Measurements from ENCODE around the gene SEPTIN3. TPM values are rescaled to one million over a fixed set of nuclear protein-coding genes. Genes with fewer than 3 reads are reported as not detected.

SEPTIN3 gene
- total RNA-seq, 1 donor from 2014 or later = 24.4 TPM

GRCh38 chr22:41951898-41952474, 17.3 kb upstream of the SEPTIN3 start, which contains the start of gene SMIM45:
TSS of gene SMIM45 (plus strand) at chr22:41952150.
- H3K27me3 Mint-ChIP-seq = no peaks in the 10 kb centered on the region
- peaks cover 6% of the 10 kb centered on the region for H3K4me1 Mint-ChIP-seq (ENCODE audit: low read depth)
- H3K9me3 Mint-ChIP-seq (ENCODE audit: low read depth) = no peaks in the 10 kb centered on the region
- H3K27ac Mint-ChIP-seq = peak within 1 kb of the TSS; percentile 74
- H3K36me3 Mint-ChIP-seq (ENCODE audit: insufficient read depth) = no peaks in the 10 kb centered on the region
- no peak within 1 kb of the TSS for H3K4me3 Mint-ChIP-seq (ENCODE audit: low read depth)
- no peak for DNase-seq (ENCODE audit: low spot score, unreplicated experiment)
- no peak for TF ChIP-seq CTCF (IDR thresholded peaks at IDR 0.05; ENCODE audit: unreplicated experiment)

- Mint-ChIP-seq H3K4me3 (ENCODE audit: low read depth) (no peak overlapping the region), H3K4me1 (ENCODE audit: low read depth) (peaks cover 4% of the 10 kb centered on the region), H3K9me3 (ENCODE audit: low read depth) (no peaks in the 10 kb centered on the region), H3K27ac (no peak overlapping the region), H3K36me3 (ENCODE audit: insufficient read depth) (no peaks in the 10 kb centered on the region), H3K27me3 (peaks cover 3% of the 10 kb centered on the region)
- no peak for TF ChIP-seq CTCF (IDR thresholded peaks at IDR 0.05; ENCODE audit: unreplicated experiment)
- DNase-seq (ENCODE audit: low spot score, unreplicated experiment) = no peak
These were observed 16.5 kb upstream of the SEPTIN3 start for GRCh38 chr22:41952713-41953112.

- no peaks in the 10 kb centered on the region for H3K9me3 Mint-ChIP-seq (ENCODE audit: low read depth)
- H3K27me3 Mint-ChIP-seq = peaks cover 13% of the 10 kb centered on the region
- no peaks in the 10 kb centered on the region for H3K36me3 Mint-ChIP-seq (ENCODE audit: insufficient read depth)
- no peak for DNase-seq (ENCODE audit: low spot score, unreplicated experiment)
- no peak overlapping the region for H3K27ac Mint-ChIP-seq
- H3K4me3 Mint-ChIP-seq (ENCODE audit: low read depth) = no peak overlapping the region
- no peaks in the 10 kb centered on the region for H3K4me1 Mint-ChIP-seq (ENCODE audit: low read depth)
- peak; percentile 6 for TF ChIP-seq CTCF (IDR thresholded peaks at IDR 0.05; ENCODE audit: unreplicated experiment)
These were observed 11.2 kb upstream of the SEPTIN3 start for GRCh38 chr22:41957941-41958556.

GRCh38 chr22:41963453-41964111, 5.7 kb upstream of the SEPTIN3 start:
- H3K9me3 Mint-ChIP-seq (ENCODE audit: low read depth) = no peaks in the 10 kb centered on the region
- H3K4me3 Mint-ChIP-seq (ENCODE audit: low read depth) = no peak overlapping the region
- H3K27ac Mint-ChIP-seq = no peak overlapping the region
- H3K4me1 Mint-ChIP-seq (ENCODE audit: low read depth) = no peaks in the 10 kb centered on the region
- H3K27me3 Mint-ChIP-seq = peaks cover 17% of the 10 kb centered on the region
- DNase-seq (ENCODE audit: low spot score, unreplicated experiment) = no peak
- no peaks in the 10 kb centered on the region for H3K36me3 Mint-ChIP-seq (ENCODE audit: insufficient read depth)
- TF ChIP-seq CTCF (IDR thresholded peaks at IDR 0.05; ENCODE audit: unreplicated experiment) = no peak

GRCh38 chr22:41964112-41964491, 5.1 kb upstream of the SEPTIN3 start:
- Mint-ChIP-seq H3K27ac (no peak overlapping the region), H3K36me3 (ENCODE audit: insufficient read depth) (no peaks in the 10 kb centered on the region), H3K27me3 (peaks cover 14% of the 10 kb centered on the region), H3K9me3 (ENCODE audit: low read depth) (no peaks in the 10 kb centered on the region), H3K4me1 (ENCODE audit: low read depth) (no peaks in the 10 kb centered on the region), H3K4me3 (ENCODE audit: low read depth) (no peak overlapping the region)
- DNase-seq (ENCODE audit: low spot score, unreplicated experiment) = no peak
- no peak for TF ChIP-seq CTCF (IDR thresholded peaks at IDR 0.05; ENCODE audit: unreplicated experiment)
